22Rv1 (cell line): ENCODE data around the gene RNF175.

Experiments
- ZFX ChIP-seq: fragments of 450-650 bp; IDR thresholded peaks from 2 replicates; pipeline ENCODE4 v1.6.1; 2017; ENCODE audit warnings: antibody characterized with exemption, borderline replicate concordance
- TF ChIP-seq, protein P1 (sequence below): fragments of 450-650 bp; IDR thresholded peaks from 2 replicates; pipeline ENCODE4 v1.5.1; 2017; ENCODE audit warnings: mild to moderate bottlenecking

DNA sequence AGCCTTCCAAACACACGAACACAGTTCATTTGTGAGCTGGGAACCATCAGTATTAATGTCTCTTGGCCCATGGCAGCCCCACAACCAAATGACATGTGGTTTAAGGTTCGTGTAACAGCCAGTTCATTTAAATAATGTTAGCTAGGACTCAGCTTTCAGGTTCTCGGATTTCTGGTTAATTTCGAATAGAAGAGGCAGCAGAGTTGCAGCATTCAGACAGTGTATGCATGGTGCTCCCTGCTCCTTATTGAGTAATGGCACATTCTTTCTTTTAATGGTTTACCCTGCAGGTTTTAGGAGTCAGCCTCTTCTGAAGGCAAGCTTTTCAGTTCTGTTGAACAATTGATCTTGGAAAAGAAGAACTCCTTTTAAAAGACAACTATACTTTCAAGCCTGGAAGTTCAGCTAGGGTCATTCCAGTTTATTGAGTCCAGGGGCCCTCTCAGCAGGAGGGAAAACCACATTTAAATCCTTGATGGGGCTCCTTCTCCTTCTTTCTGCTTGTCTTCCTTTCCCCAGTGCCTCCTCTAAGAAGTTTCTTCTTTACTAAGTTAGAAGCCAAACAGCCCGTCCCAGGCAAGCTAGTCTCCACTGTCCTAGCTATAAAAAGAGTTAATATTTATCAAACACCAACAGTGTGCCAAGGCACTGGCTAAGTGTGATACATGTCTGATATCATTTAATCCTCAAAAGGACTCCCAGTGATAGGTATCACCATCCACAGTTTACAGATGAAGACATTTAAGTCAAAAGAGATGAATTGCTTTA lies 5.0 kb upstream of the RNF175 start:
- TF ChIP-seq, protein P1, sequence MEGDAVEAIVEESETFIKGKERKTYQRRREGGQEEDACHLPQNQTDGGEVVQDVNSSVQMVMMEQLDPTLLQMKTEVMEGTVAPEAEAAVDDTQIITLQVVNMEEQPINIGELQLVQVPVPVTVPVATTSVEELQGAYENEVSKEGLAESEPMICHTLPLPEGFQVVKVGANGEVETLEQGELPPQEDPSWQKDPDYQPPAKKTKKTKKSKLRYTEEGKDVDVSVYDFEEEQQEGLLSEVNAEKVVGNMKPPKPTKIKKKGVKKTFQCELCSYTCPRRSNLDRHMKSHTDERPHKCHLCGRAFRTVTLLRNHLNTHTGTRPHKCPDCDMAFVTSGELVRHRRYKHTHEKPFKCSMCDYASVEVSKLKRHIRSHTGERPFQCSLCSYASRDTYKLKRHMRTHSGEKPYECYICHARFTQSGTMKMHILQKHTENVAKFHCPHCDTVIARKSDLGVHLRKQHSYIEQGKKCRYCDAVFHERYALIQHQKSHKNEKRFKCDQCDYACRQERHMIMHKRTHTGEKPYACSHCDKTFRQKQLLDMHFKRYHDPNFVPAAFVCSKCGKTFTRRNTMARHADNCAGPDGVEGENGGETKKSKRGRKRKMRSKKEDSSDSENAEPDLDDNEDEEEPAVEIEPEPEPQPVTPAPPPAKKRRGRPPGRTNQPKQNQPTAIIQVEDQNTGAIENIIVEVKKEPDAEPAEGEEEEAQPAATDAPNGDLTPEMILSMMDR = no peak
- TF ChIP-seq ZFX = no peak
